ENCODE measurements around the gene KCNH1.

DNA sequence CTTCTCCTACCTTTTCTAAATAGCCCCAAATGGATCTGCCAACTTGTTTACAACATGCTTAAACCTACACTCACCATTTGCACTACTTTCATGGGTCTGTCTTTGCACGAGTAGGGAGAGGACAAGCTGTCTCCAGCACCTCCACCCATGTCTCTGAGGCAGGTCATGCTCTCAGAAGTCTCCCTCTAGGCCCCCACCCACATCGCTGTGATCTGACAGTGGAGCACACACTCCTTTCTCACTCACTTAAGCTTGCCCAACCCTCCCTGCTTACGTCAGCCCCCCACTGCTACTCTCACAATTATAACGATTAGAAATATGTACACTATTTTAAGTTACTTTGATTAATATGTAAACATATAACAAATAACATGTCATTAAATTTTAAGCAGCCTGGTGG lies 141.1 kb downstream of the KCNH1 start:
- TF ChIP-seq, protein P1, sequence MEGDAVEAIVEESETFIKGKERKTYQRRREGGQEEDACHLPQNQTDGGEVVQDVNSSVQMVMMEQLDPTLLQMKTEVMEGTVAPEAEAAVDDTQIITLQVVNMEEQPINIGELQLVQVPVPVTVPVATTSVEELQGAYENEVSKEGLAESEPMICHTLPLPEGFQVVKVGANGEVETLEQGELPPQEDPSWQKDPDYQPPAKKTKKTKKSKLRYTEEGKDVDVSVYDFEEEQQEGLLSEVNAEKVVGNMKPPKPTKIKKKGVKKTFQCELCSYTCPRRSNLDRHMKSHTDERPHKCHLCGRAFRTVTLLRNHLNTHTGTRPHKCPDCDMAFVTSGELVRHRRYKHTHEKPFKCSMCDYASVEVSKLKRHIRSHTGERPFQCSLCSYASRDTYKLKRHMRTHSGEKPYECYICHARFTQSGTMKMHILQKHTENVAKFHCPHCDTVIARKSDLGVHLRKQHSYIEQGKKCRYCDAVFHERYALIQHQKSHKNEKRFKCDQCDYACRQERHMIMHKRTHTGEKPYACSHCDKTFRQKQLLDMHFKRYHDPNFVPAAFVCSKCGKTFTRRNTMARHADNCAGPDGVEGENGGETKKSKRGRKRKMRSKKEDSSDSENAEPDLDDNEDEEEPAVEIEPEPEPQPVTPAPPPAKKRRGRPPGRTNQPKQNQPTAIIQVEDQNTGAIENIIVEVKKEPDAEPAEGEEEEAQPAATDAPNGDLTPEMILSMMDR (conservative IDR thresholded peaks at IDR 0.05; ENCODE audit: low read depth in 2 of 2), result no peak
- no peak for TF ChIP-seq CREB1 (CRISPR knock-in tag; IDR thresholded peaks at IDR 0.05; ENCODE audit: low read depth)
- TF ChIP-seq EZH2phosphoT487 (IDR thresholded peaks at IDR 0.05; ENCODE audit: unreplicated experiment), result no peak
- no peak for TF ChIP-seq POLR2AphosphoS5 (IDR thresholded peaks at IDR 0.05; ENCODE audit: low read depth)
- TF ChIP-seq, protein P2, sequence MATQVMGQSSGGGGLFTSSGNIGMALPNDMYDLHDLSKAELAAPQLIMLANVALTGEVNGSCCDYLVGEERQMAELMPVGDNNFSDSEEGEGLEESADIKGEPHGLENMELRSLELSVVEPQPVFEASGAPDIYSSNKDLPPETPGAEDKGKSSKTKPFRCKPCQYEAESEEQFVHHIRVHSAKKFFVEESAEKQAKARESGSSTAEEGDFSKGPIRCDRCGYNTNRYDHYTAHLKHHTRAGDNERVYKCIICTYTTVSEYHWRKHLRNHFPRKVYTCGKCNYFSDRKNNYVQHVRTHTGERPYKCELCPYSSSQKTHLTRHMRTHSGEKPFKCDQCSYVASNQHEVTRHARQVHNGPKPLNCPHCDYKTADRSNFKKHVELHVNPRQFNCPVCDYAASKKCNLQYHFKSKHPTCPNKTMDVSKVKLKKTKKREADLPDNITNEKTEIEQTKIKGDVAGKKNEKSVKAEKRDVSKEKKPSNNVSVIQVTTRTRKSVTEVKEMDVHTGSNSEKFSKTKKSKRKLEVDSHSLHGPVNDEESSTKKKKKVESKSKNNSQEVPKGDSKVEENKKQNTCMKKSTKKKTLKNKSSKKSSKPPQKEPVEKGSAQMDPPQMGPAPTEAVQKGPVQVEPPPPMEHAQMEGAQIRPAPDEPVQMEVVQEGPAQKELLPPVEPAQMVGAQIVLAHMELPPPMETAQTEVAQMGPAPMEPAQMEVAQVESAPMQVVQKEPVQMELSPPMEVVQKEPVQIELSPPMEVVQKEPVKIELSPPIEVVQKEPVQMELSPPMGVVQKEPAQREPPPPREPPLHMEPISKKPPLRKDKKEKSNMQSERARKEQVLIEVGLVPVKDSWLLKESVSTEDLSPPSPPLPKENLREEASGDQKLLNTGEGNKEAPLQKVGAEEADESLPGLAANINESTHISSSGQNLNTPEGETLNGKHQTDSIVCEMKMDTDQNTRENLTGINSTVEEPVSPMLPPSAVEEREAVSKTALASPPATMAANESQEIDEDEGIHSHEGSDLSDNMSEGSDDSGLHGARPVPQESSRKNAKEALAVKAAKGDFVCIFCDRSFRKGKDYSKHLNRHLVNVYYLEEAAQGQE (IDR thresholded peaks at IDR 0.05; ENCODE audit: unreplicated experiment), result no peak
- TF ChIP-seq JUNB (IDR thresholded peaks at IDR 0.05; ENCODE audit: unreplicated experiment), result no peak
- TF ChIP-seq ZNF114 (CRISPR knock-in tag; IDR thresholded peaks at IDR 0.05), result no peak
- TF ChIP-seq EZH2 (IDR thresholded peaks at IDR 0.05; ENCODE audit: low read depth, unreplicated experiment), result no peak
- TF ChIP-seq, protein P3, sequence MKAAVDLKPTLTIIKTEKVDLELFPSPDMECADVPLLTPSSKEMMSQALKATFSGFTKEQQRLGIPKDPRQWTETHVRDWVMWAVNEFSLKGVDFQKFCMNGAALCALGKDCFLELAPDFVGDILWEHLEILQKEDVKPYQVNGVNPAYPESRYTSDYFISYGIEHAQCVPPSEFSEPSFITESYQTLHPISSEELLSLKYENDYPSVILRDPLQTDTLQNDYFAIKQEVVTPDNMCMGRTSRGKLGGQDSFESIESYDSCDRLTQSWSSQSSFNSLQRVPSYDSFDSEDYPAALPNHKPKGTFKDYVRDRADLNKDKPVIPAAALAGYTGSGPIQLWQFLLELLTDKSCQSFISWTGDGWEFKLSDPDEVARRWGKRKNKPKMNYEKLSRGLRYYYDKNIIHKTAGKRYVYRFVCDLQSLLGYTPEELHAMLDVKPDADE (IDR thresholded peaks at IDR 0.05), result no peak
- no peak for TF ChIP-seq STAT1 (IDR thresholded peaks at IDR 0.05; ENCODE audit: unreplicated experiment)
- TF ChIP-seq NANOG (IDR thresholded peaks at IDR 0.05; ENCODE audit: borderline replicate concordance), result no peak
- no peak for TF ChIP-seq ZNF331 (CRISPR knock-in tag; IDR thresholded peaks at IDR 0.05; ENCODE audit: low read depth)
- TF ChIP-seq, protein P4, sequence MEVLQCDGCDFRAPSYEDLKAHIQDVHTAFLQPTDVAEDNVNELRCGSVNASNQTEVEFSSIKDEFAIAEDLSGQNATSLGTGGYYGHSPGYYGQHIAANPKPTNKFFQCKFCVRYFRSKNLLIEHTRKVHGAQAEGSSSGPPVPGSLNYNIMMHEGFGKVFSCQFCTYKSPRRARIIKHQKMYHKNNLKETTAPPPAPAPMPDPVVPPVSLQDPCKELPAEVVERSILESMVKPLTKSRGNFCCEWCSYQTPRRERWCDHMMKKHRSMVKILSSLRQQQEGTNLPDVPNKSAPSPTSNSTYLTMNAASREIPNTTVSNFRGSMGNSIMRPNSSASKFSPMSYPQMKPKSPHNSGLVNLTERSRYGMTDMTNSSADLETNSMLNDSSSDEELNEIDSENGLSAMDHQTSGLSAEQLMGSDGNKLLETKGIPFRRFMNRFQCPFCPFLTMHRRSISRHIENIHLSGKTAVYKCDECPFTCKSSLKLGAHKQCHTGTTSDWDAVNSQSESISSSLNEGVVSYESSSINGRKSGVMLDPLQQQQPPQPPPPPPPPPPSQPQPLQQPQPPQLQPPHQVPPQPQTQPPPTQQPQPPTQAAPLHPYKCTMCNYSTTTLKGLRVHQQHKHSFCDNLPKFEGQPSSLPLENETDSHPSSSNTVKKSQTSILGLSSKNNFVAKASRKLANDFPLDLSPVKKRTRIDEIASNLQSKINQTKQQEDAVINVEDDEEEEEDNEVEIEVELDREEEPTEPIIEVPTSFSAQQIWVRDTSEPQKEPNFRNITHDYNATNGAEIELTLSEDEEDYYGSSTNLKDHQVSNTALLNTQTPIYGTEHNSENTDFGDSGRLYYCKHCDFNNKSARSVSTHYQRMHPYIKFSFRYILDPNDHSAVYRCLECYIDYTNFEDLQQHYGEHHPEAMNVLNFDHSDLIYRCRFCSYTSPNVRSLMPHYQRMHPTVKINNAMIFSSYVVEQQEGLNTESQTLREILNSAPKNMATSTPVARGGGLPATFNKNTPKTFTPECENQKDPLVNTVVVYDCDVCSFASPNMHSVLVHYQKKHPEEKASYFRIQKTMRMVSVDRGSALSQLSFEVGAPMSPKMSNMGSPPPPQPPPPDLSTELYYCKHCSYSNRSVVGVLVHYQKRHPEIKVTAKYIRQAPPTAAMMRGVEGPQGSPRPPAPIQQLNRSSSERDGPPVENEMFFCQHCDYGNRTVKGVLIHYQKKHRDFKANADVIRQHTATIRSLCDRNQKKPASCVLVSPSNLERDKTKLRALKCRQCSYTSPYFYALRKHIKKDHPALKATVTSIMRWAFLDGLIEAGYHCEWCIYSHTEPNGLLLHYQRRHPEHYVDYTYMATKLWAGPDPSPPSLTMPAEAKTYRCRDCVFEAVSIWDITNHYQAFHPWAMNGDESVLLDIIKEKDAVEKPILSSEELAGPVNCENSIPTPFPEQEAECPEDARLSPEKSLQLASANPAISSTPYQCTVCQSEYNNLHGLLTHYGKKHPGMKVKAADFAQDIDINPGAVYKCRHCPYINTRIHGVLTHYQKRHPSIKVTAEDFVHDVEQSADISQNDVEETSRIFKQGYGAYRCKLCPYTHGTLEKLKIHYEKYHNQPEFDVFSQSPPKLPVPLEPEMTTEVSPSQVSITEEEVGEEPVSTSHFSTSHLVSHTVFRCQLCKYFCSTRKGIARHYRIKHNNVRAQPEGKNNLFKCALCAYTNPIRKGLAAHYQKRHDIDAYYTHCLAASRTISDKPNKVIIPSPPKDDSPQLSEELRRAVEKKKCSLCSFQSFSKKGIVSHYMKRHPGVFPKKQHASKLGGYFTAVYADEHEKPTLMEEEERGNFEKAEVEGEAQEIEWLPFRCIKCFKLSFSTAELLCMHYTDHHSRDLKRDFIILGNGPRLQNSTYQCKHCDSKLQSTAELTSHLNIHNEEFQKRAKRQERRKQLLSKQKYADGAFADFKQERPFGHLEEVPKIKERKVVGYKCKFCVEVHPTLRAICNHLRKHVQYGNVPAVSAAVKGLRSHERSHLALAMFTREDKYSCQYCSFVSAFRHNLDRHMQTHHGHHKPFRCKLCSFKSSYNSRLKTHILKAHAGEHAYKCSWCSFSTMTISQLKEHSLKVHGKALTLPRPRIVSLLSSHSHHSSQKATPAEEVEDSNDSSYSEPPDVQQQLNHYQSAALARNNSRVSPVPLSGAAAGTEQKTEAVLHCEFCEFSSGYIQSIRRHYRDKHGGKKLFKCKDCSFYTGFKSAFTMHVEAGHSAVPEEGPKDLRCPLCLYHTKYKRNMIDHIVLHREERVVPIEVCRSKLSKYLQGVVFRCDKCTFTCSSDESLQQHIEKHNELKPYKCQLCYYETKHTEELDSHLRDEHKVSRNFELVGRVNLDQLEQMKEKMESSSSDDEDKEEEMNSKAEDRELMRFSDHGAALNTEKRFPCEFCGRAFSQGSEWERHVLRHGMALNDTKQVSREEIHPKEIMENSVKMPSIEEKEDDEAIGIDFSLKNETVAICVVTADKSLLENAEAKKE (CRISPR knock-in tag; IDR thresholded peaks at IDR 0.05), result no peak

Measured in GM23338 (cell line).